Measurements from ENCODE around the gene IL22RA2.
"Not testable (repeated sequence)": the region's sequence is repeated elsewhere in the genome, so short reads cannot be mapped to it uniquely, and the experiment has no call there.

Gene IL22RA2

GRCh38 chr6:137173501-137173900 lies at the start of gene IL22RA2:
Gene IL22RA2 (minus strand): TSS chr6:137173644. CDS start chr6:137161749, 11,895 bp downstream.
- DNase-seq (ENCODE audit: low read depth) = no peak

- no peak for DNase-seq (ENCODE audit: low read depth)
These were observed 48.9 kb upstream of the IL22RA2 start for GRCh38 chr6:137222381-137222780.

- no peak for DNase-seq (ENCODE audit: low read depth)
These were observed 46.3 kb upstream of the IL22RA2 start for GRCh38 chr6:137219664-137220252.

GRCh38 chr6:137218917-137219663 lies 45.6 kb upstream of the IL22RA2 start, which contains the start of gene IFNGR1:
Gene IFNGR1 (minus strand): TSS chr6:137219385. CDS start chr6:137219327, 58 bp downstream.
- peak; percentile 96 for DNase-seq (ENCODE audit: low read depth)

- DNase-seq (ENCODE audit: low read depth) = no peak
These were observed 45.1 kb upstream of the IL22RA2 start for GRCh38 chr6:137218473-137218916.

- no peak for DNase-seq (ENCODE audit: low read depth)
These were observed 44.5 kb upstream of the IL22RA2 start for GRCh38 chr6:137217801-137218472.

- DNase-seq (ENCODE audit: low read depth) = no peak
These were observed 43.6 kb upstream of the IL22RA2 start for GRCh38 chr6:137216875-137217553.

- no peak for DNase-seq (ENCODE audit: low read depth)
These were observed 42.7 kb upstream of the IL22RA2 start for GRCh38 chr6:137216106-137216505.

- DNase-seq (ENCODE audit: low read depth) = not testable (repeated sequence)
These were observed 42.2 kb upstream of the IL22RA2 start for GRCh38 chr6:137215630-137216029.

GRCh38 chr6:137214931-137215330 lies 41.5 kb upstream of the IL22RA2 start:
- no peak for DNase-seq (ENCODE audit: low read depth)

GRCh38 chr6:137213813-137214212 lies 40.4 kb upstream of the IL22RA2 start:
- no peak for DNase-seq (ENCODE audit: low read depth)

GRCh38 chr6:137213331-137213740 lies 39.9 kb upstream of the IL22RA2 start:
- no peak for DNase-seq (ENCODE audit: low read depth)

GRCh38 chr6:137211910-137212309 lies 38.5 kb upstream of the IL22RA2 start:
- no peak for DNase-seq (ENCODE audit: low read depth)

- no peak for DNase-seq (ENCODE audit: low read depth)
These were observed 37.5 kb upstream of the IL22RA2 start for GRCh38 chr6:137210903-137211302.

GRCh38 chr6:137208279-137208678 lies 34.8 kb upstream of the IL22RA2 start:
- no peak for DNase-seq (ENCODE audit: low read depth)

- DNase-seq (ENCODE audit: low read depth) = not testable (repeated sequence)
These were observed 34.0 kb upstream of the IL22RA2 start for GRCh38 chr6:137207457-137207856.

- DNase-seq (ENCODE audit: low read depth) = no peak
These were observed 33.1 kb upstream of the IL22RA2 start for GRCh38 chr6:137206577-137206976.

- DNase-seq (ENCODE audit: low read depth) = no peak
These were observed 29.8 kb upstream of the IL22RA2 start for GRCh38 chr6:137203256-137203655.

- DNase-seq (ENCODE audit: low read depth) = no peak
These were observed 28.6 kb upstream of the IL22RA2 start for GRCh38 chr6:137202078-137202477.

- no peak for DNase-seq (ENCODE audit: low read depth)
These were observed 27.6 kb upstream of the IL22RA2 start for GRCh38 chr6:137201006-137201405.

GRCh38 chr6:137200288-137200687 lies 26.8 kb upstream of the IL22RA2 start:
- DNase-seq (ENCODE audit: low read depth) = no peak
